Tibial nerve (tissue), 4 donors: ENCODE measurements around the gene NUSAP1. TPM values are rescaled to one million over a fixed set of nuclear protein-coding genes. Genes with fewer than 3 reads are reported as not detected.

Experiments used
- DNase-seq, 2 donors: peaks; one replicate each; pipeline ENCODE4 v3.0.0-alpha.2; 2019; ENCODE audit warnings: low spot score in 2 of 2
- H3K27ac ChIP-seq, 4 donors: fragments of 200-600 bp; sonication (generic) in 3 of 4; one replicate each; pipeline ENCODE4 v1.5.1; 2017 to 2019; ENCODE audit warnings: mild to moderate bottlenecking in 1 of 4
- H3K27me3 ChIP-seq, 2 donors: fragments of 200-600 bp; sonication (generic) in 1 of 2; one replicate each; pipeline versions ENCODE4 v1.5.1 to v1.6.0; 2017 to 2019
- H3K36me3 ChIP-seq, 3 donors: fragments of 200-600 bp; sonication (generic); one replicate each; pipeline ENCODE4 v1.5.1; 2018 to 2019
- H3K4me1 ChIP-seq, 4 donors: fragments of 200-600 bp; sonication (generic) in 3 of 4; one replicate each; pipeline ENCODE4 v1.5.1; 2017 to 2019
- H3K4me3 ChIP-seq, 4 donors: fragments of 200-600 bp; sonication (generic) in 3 of 4; one replicate each; pipeline ENCODE4 v1.5.1; 2017 to 2019; ENCODE audit warnings: mild to moderate bottlenecking in 1 of 4, moderate library complexity in 1 of 4
- H3K9me3 ChIP-seq, 4 donors: fragments of 200-600 bp; sonication (generic) in 3 of 4; one replicate each; pipeline ENCODE4 v1.5.1; 2017 to 2019
- CTCF ChIP-seq, 5 experiments: fragments of 200-600 bp in 3 of 5; fragments of 450-650 bp in 2 of 5; sonication (generic) in 3 of 5; IDR thresholded peaks; one replicate each; pipeline ENCODE4 v1.5.1; 2016 to 2019; ENCODE audit warnings: antibody characterized with exemption in 5 of 5, mild to moderate bottlenecking in 3 of 5, moderate library complexity in 2 of 5
- EP300 ChIP-seq, 2 donors: sonication (generic); formaldehyde crosslinking; IDR thresholded peaks; one replicate each; pipeline ENCODE4 v1.6.1; 2017; ENCODE audit warnings: antibody characterized with exemption in 2 of 2, mild to moderate bottlenecking in 1 of 2
- POLR2A ChIP-seq, 2 donors: fragments of 450-650 bp; IDR thresholded peaks; one replicate each; pipeline ENCODE4 v1.6.1; 2017; ENCODE audit warnings: antibody characterized with exemption in 2 of 2, mild to moderate bottlenecking in 2 of 2, moderate library complexity in 2 of 2
- WGBS, 2 donors: methylation state at CpG; one replicate each; pipeline ENCODE4 v1.1.5; 2018; 5-methylcytosine and 5-hydroxymethylcytosine counted together
- total RNA-seq, 4 donors: library from RNA; depleted of rRNA; stranded (reverse); fragments of >200 nt; gene quantifications; one replicate each; pipeline ENCODE4 v1.1.0, GENCODE V29; 2016

The NUSAP1 gene
- total RNA-seq, 4 donors from 2014 or later = 0.39 to 21.0 (median 2.5) TPM

- no peak for DNase-seq
- Histone ChIP-seq H3K27ac (no peak overlapping the region), H3K9me3 (no peaks in the 10 kb centered on the region), H3K36me3 (no peaks in the 10 kb centered on the region), H3K4me1 (no peaks in the 10 kb centered on the region), H3K4me3 (no peak overlapping the region), H3K27me3 (no peaks in the 10 kb centered on the region)
- TF ChIP-seq EP300 (IDR thresholded peaks at IDR 0.05) (no peak), CTCF (IDR thresholded peaks at IDR 0.05) (no peak), POLR2A (IDR thresholded peaks at IDR 0.05) (no peak)
- 96 to 98% methylated on average over 5 of the region's 5 CpGs for WGBS, 2 donors
These were observed 7.6 kb downstream of the NUSAP1 start for GRCh38 chr15:41340189-41340695.

- Histone ChIP-seq H3K4me1 (no peaks in the 10 kb centered on the region), H3K27me3 (no peaks in the 10 kb centered on the region), H3K4me3 (no peak overlapping the region), H3K9me3 (no peaks in the 10 kb centered on the region), H3K27ac (no peak overlapping the region), H3K36me3 (no peaks in the 10 kb centered on the region)
- DNase-seq = no peak
- TF ChIP-seq CTCF (IDR thresholded peaks at IDR 0.05) = no peak
- TF ChIP-seq EP300 (IDR thresholded peaks at IDR 0.05) = no peak
- TF ChIP-seq POLR2A (IDR thresholded peaks at IDR 0.05) = no peak
- 58 to 89% methylated on average over 4 of the region's 4 CpGs for WGBS, 2 donors
These were observed 8.8 kb downstream of the NUSAP1 start for GRCh38 chr15:41341519-41341918.

- Histone ChIP-seq H3K36me3 (no peaks in the 10 kb centered on the region), H3K4me1 (no peaks in the 10 kb centered on the region), H3K9me3 (no peaks in the 10 kb centered on the region), H3K4me3 (no peak overlapping the region), H3K27ac (no peak overlapping the region), H3K27me3 (no peaks in the 10 kb centered on the region)
- no peak for TF ChIP-seq CTCF (IDR thresholded peaks at IDR 0.05)
- no peak for TF ChIP-seq EP300 (IDR thresholded peaks at IDR 0.05)
- no peak for TF ChIP-seq POLR2A (IDR thresholded peaks at IDR 0.05)
- no peak for DNase-seq
- WGBS, 2 donors = 95 to 96% methylated on average over 5 of the region's 5 CpGs
These were observed 14.6 kb downstream of the NUSAP1 start for GRCh38 chr15:41347236-41347635.

- Histone ChIP-seq H3K9me3 (no peaks in the 10 kb centered on the region), H3K4me1 (no peaks in the 10 kb centered on the region), H3K36me3 (no peaks in the 10 kb centered on the region), H3K4me3 (no peak overlapping the region), H3K27ac (no peak overlapping the region), H3K27me3 (no peaks in the 10 kb centered on the region)
- DNase-seq = no peak
- TF ChIP-seq CTCF (IDR thresholded peaks at IDR 0.05) = no peak
- no peak for TF ChIP-seq POLR2A (IDR thresholded peaks at IDR 0.05)
- no peak for TF ChIP-seq EP300 (IDR thresholded peaks at IDR 0.05)
- WGBS, 2 donors = 84 to 87% methylated on average over 10 of the region's 10 CpGs
These were observed 17.5 kb downstream of the NUSAP1 start for GRCh38 chr15:41350057-41350717.

- Histone ChIP-seq H3K27ac (no peak overlapping the region), H3K9me3 (no peaks in the 10 kb centered on the region), H3K4me1 (no peaks in the 10 kb centered on the region), H3K4me3 (no peak overlapping the region), H3K36me3 (no peaks in the 10 kb centered on the region), H3K27me3 (no peaks in the 10 kb centered on the region)
- WGBS, 2 donors = 92 to 96% methylated on average over 10 of the region's 10 CpGs
- no peak for DNase-seq
- no peak for TF ChIP-seq POLR2A (IDR thresholded peaks at IDR 0.05)
These were observed 21.7 kb downstream of the NUSAP1 start for GRCh38 chr15:41354371-41354770.
